GM12878 (cell line): ENCODE results near the gene TNP1. TPM values are rescaled to one million over a fixed set of nuclear protein-coding genes. Genes with fewer than 3 reads are reported as not detected.

ENCODE experiments used
- ATAC-seq: fragments of 200-7000 bp; cut with Tn5 transposase; 3 replicates; pipeline ENCODE4 v1.9.1; 2020; ENCODE audit warnings: mild to moderate bottlenecking, moderate library complexity
- BruUV-seq: library from RNA; stranded (reverse); fragments of 400-500 nt; replicated peaks from 2 replicates; lab custom pipeline; 2021; lab: Mats Ljungman, UMichigan
- CTCF ChIA-PET: fragments of 300-600 bp; sonication (Branson Sonifier 250); formaldehyde crosslinking; extraction: SDS; loops from one replicate; lab custom pipeline; 2021; ENCODE audit warnings: inconsistent platforms; lab: Yijun Ruan, JAX
- POLR2A ChIA-PET: fragments of 350-600 bp; formaldehyde crosslinking; extraction: SDS; loops from one replicate; lab custom pipeline; 2021; ENCODE audit warnings: inconsistent platforms; lab: Charles Lee
- RAD21 ChIA-PET: fragments of 300-600 bp; sonication (Branson Sonifier 250); formaldehyde crosslinking; loops from one replicate; lab custom pipeline; 2023; ENCODE audit warnings: antibody characterized with exemption; ENCODE audit not compliant: unreplicated experiment; lab: Charles Lee
- SMC1A ChIA-PET: fragments of 300-600 bp; sonication (Branson Sonifier 250); formaldehyde crosslinking; loops from one replicate; lab custom pipeline; 2023; ENCODE audit not compliant: unreplicated experiment, uncharacterized antibody; lab: Charles Lee
- DNase-seq: peaks from one replicate; pipeline ENCODE4 v3.0.0-alpha.2; 2011; ENCODE audit warnings: low read depth, low spot score
- FAIRE-seq: peaks from 3 replicates; lab custom pipeline; 2011; peaks lifted over from hg19 to GRCh38; lab: Jason Lieb, UNC
- H2AFZ ChIP-seq: 2 replicates; pipeline ENCODE4 v1.6.0; 2011; ENCODE audit warnings: low read depth, low read length, control low read depth; ENCODE audit not compliant: control insufficient read depth
- H3K27ac ChIP-seq: 2 replicates; pipeline ENCODE4 v1.5.1; 2011; ENCODE audit warnings: control low read depth; ENCODE audit not compliant: control insufficient read depth, insufficient read depth
- H3K27me3 ChIP-seq, 2 experiments: replicated peaks in 1 of 2; 2 replicates each; pipeline versions ENCODE4 v1.6.0 to v1.6.1; 2011; ENCODE audit warnings: low read length in 1 of 2; ENCODE audit not compliant: control insufficient read depth in 2 of 2, insufficient read depth in 2 of 2
- H3K36me3 ChIP-seq, 2 experiments: 2 replicates each; pipeline ENCODE4 v1.5.1; 2011; ENCODE audit warnings: low read length in 1 of 2; ENCODE audit not compliant: control insufficient read depth in 2 of 2, insufficient read depth in 2 of 2
- H3K4me1 ChIP-seq: 2 replicates; pipeline ENCODE4 v1.6.1; 2011; ENCODE audit warnings: mild to moderate bottlenecking, low read length, moderate library complexity, mixed read lengths; ENCODE audit not compliant: control insufficient read depth, insufficient read depth
- H3K4me2 ChIP-seq: 2 replicates; pipeline ENCODE4 v1.6.0; 2011; ENCODE audit warnings: control low read depth; ENCODE audit not compliant: control insufficient read depth, insufficient read depth
- H3K4me3 ChIP-seq: fragments of 200-600 bp; sonication (generic); 2 replicates; pipeline ENCODE4 v1.5.1; 2016
- H3K79me2 ChIP-seq: 2 replicates; pipeline ENCODE4 v1.6.0; 2011; ENCODE audit warnings: low read length; ENCODE audit not compliant: control insufficient read depth, insufficient read depth
- H3K9ac ChIP-seq: 2 replicates; pipeline ENCODE4 v1.8.0; 2011; ENCODE audit warnings: low read length, control low read depth, mixed read lengths; ENCODE audit not compliant: control insufficient read depth, insufficient read depth
- H3K9me3 ChIP-seq: replicated peaks from 3 replicates; pipeline ENCODE4 v1.5.1; 2011; ENCODE audit warnings: mild to moderate bottlenecking, low read length; ENCODE audit not compliant: control insufficient read depth, insufficient read depth
- H4K20me1 ChIP-seq: 2 replicates; pipeline ENCODE4 v1.6.0; 2011; ENCODE audit not compliant: control insufficient read depth, insufficient read depth
- HDAC2 ChIP-seq: fragments of 200-600 bp; sonication (generic); IDR thresholded peaks from 2 replicates; pipeline ENCODE4 v1.6.1; 2017
- KDM1A ChIP-seq: fragments of 200-600 bp; sonication (generic); IDR thresholded peaks from 2 replicates; pipeline ENCODE4 v1.6.1; 2016; ENCODE audit warnings: borderline replicate concordance
- MAX ChIP-seq: IDR thresholded peaks from 2 replicates; pipeline ENCODE4 v1.6.1; 2012; ENCODE audit warnings: low read depth, low read length, improper control_type of control experiment
- MLLT1 ChIP-seq: fragments of 450-650 bp; IDR thresholded peaks from 2 replicates; pipeline ENCODE4 v1.6.1; 2016; ENCODE audit warnings: mild to moderate bottlenecking
- NKRF ChIP-seq: fragments of 450-650 bp; conservative IDR thresholded peaks from 2 replicates; pipeline ENCODE4 v1.6.1; 2017; ENCODE audit warnings: mild to moderate bottlenecking, moderate library complexity
- RBBP5 ChIP-seq: fragments of 200-600 bp; sonication (generic); conservative IDR thresholded peaks from 2 replicates; pipeline ENCODE4 v1.6.1; 2016
- REST ChIP-seq: IDR thresholded peaks from 2 replicates; pipeline ENCODE4 v1.6.1; 2012; ENCODE audit warnings: mild to moderate bottlenecking, low read depth, low read length
- STAT3 ChIP-seq: IDR thresholded peaks from 2 replicates; pipeline ENCODE4 v1.6.1; 2011; ENCODE audit warnings: low read depth, low read length, improper control_type of control experiment
- TBL1XR1 ChIP-seq: IDR thresholded peaks from 2 replicates; pipeline ENCODE4 v1.6.1; 2012; ENCODE audit warnings: low read depth, low read length, improper control_type of control experiment
- YY1 ChIP-seq: IDR thresholded peaks from 2 replicates; pipeline ENCODE4 v1.6.1; 2011; ENCODE audit warnings: low read depth, mild to moderate bottlenecking, low read length
- ZBTB4 ChIP-seq: fragments of 450-650 bp; formaldehyde crosslinking; IDR thresholded peaks from 2 replicates; pipeline ENCODE4 v1.4.0; 2022; ENCODE audit warnings: mild to moderate bottlenecking, moderate library complexity
- WGBS: methylation state at CpG from one replicate; pipeline ENCODE4 v1.1.6; 2016; ENCODE audit warnings: low lambda C conversion rate; ENCODE audit not compliant: insufficient replicate concordance, insufficient coverage; ENCODE audit errors: missing lambda C conversion rate; 5-methylcytosine and 5-hydroxymethylcytosine counted together
- in situ Hi-C: fragments of 300-500 bp; cut with MboI; formaldehyde crosslinking; loops from 9 replicates; pipeline ENCODE4 v1.14.3; 2018; ENCODE audit warnings: mixed read lengths
- intact Hi-C: fragments of 100-400 bp; cut with micrococcal nuclease; formaldehyde crosslinking; loops from one replicate; pipeline ENCODE4 v1.14.2; 2022; ENCODE audit not compliant: unreplicated experiment
- polyA plus RNA-seq, 11 experiments: library from polyadenylated mRNA; depleted of rRNA in 4 of 11; unstranded in 6 of 11; stranded (reverse) in 5 of 11; fragments of >200 nt; fragmentation: Nextera tagmentation in 4 of 11; fragmentation: Illumina TruSeq in 1 of 11; extraction: Ambion mirVana in 4 of 11; extraction: Trizol in 1 of 11; gene quantifications; 1 replicate in 1 of 11; 2 replicates in 10 of 11; pipeline versions ENCODE4 v1.2.1 to v1.2.3, GENCODE V29; 2011 to 2016; ENCODE audit warnings: inconsistent platforms in 2 of 11, missing spikeins in 2 of 11, low read depth in 1 of 11
- total RNA-seq, 4 experiments: library from RNA; depleted of rRNA in 3 of 4; stranded (reverse); fragments of >200 nt in 3 of 4; fragmentation: Illumina TruSeq in 1 of 4; extraction: Trizol in 1 of 4; gene quantifications; 2 replicates each; pipeline versions ENCODE4 v1.2.1 to v1.2.3, GENCODE V29; 2013 to 2021

Gene TNP1
- total and polyA plus RNA-seq, 10 of the 15 experiments (the other 5 are each of a cell fraction or from before 2014, with no cell fraction given): not detected

- DNase-seq (no peak), ATAC-seq (no peak), FAIRE-seq (no peak)
- Histone ChIP-seq H3K27ac (no peak overlapping the region), H2AFZ (no peak overlapping the region), H3K79me2 (no peaks in the 10 kb centered on the region), H4K20me1 (no peaks in the 10 kb centered on the region), H3K4me1 (no peaks in the 10 kb centered on the region), H3K4me3 (no peak overlapping the region), H3K4me2 (no peak overlapping the region), H3K27me3 (no peaks in the 10 kb centered on the region; a peak in 2 of 4 replicates), H3K36me3 (no peaks in the 10 kb centered on the region), H3K9me3 (no peaks in the 10 kb centered on the region), H3K9ac (no peak overlapping the region)
- no TSS peak for BruUV-seq
- ChIA-PET POLR2A (no interaction called here), CTCF (no interaction called here), SMC1A (interaction anchor here (1.2 kb wide), 1 partner anchor 102 kb away, joined by 3 read pairs; no protein-coding TSS in a partner anchor), RAD21 (no interaction called here)
- 4% methylated on average over 6 of the region's 6 CpGs for WGBS
- intact Hi-C loops: no loop called here
- in situ Hi-C loops: no loop called here
- TF ChIP-seq STAT3 (no peak), RBBP5 (no peak), YY1 (no peak), ZBTB4 (no peak), REST (no peak), HDAC2 (no peak), MLLT1 (no peak), TBL1XR1 (no peak), KDM1A (no peak), MAX (no peak), NKRF (no peak)
Measured at GRCh38 chr2:216837740-216838139, 22.1 kb downstream of the TNP1 start.
